ENCODE results near the gene SPATA33. TPM values are rescaled to one million over a fixed set of nuclear protein-coding genes. Genes with fewer than 3 reads are reported as not detected.

The SPATA33 gene
- total RNA-seq, 2 experiments from 2014 or later, result 8.1 to 9.2 TPM

DNA sequence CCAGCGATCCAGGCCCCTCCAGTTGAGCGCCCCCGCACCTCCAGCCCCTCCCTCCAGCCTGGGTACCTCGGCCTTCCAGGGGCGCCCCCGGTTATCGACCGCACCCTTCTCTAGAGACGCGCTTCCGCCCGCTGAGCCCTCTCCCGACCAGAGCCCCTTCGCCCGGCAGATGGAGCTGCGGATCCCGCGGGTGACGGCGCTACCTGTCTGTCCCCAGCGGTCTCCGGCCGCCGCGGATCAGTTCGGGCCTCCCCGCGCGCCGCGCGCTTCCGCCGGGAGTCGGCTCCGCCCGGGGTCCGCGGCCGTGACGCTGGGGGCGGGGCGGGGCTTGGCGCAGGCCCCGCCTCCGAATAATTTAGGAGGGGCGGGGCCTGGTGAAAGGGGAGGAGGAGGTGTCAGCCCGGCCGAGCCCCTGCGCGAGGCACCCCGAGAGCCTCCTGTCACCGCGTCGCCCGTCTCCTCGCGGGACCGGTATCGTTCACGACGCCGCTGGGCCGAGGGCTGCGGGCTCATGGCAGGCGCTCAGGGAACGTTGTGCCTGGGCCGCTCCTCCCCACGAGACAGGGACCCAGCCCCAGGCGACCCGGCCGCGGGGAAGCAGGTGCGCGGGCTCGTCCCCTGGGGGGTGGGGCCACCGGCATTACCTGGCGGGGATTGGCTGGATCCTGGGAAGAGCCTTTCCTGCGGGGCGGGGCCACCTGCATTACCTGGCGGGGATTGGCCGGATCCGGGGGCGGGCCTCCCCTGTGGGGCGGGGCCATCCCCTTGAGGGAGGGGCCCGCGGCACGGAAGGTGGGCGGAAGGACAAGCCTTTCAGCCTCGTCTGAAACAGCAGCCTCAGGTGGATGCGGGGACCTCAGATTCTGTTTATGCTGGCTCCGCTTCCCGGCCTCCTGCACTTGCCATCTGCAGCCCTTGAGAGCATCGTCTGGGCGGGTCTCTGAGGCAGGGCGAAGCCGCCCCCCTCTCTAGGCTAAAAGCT lies 44.1 kb downstream of the SPATA33 start, which contains the start of gene SPATA2L:
Gene SPATA2L (minus strand): TSS at position 281 of the 982 bp plus-strand sequence. CDS start 473 bp downstream, outside the sequence.
- peak; percentile 96 for DNase-seq
- Mint-ChIP-seq H3K27ac (peak within 1 kb of the TSS; percentile 71), H3K27me3 (no peaks in the 10 kb centered on the region), H3K9me3 (no peaks in the 10 kb centered on the region), H3K4me1 (peaks cover 30% of the 10 kb centered on the region), H3K4me3 (peak within 1 kb of the TSS; percentile 77), H3K36me3 (ENCODE audit: low read depth) (no peaks in the 10 kb centered on the region)
- ChIA-PET POLR2A (interaction anchor here (1.0 to 8.2 kb wide), 11 partner anchors 8 to 172 kb away, joined by 3 to 49 read pairs (median 10); partner anchors contain the start of genes CDK10, CHMP1A, SPATA33 and TCF25), CTCF (interaction anchor here (0.6 to 4.7 kb wide), 12 partner anchors 9 to 172 kb away, joined by 3 to 72 read pairs (median 8); partner anchors contain the start of genes CHMP1A, SPATA33 and TCF25)

DNA sequence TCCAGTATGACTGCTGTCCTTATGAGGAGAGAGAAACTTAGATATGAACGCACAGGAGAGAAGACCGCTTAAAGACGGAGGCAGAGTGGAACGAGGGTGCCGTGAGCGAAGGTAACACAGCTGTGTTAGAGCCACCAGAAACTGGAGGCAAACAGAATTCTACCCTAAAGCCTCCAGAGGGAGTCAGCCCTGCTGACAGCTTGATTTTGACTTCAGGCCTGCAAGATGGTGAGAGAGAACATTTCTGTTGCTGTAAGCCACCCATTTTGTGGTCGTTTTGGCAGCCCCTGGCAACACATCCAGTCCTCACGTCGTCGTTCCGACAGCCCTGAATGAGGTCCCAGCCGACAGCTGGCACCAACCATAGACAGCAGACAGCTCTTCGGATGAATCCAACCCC lies 46.6 kb downstream of the SPATA33 start:
- POLR2A ChIA-PET, result interaction anchor here (1.4 to 8.2 kb wide), 3 partner anchors 20 to 169 kb away, joined by 3 to 49 read pairs (median 7); partner anchors contain the start of gene TCF25
- peaks cover 25% of the 10 kb centered on the region for H3K4me1 Mint-ChIP-seq

DNA sequence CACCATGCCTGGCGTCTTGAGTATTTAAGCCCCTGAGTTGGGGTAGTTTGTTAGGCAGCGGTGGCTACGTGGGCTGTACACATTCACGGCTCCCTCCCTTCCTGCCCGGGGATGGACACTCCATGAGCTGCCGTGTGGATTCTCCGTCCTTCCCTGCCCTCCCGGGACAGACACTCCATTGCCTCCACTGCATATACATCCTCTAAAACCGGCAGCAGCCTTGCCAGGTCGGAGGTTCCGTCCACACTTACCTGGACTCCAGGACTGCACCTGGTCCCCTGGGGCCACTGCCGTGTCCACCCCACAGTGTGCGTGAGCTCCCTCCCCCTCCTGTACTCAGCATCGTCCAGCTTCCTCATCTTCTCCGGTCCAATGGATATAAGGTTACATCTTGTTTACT lies 47.4 kb downstream of the SPATA33 start:
- Mint-ChIP-seq H3K27me3 (no peaks in the 10 kb centered on the region), H3K36me3 (ENCODE audit: low read depth) (no peaks in the 10 kb centered on the region), H3K27ac (no peak overlapping the region), H3K4me1 (peaks cover 22% of the 10 kb centered on the region), H3K9me3 (no peaks in the 10 kb centered on the region), H3K4me3 (no peak overlapping the region)
- CTCF ChIA-PET, result interaction anchor here (1.2 to 5.4 kb wide), 10 partner anchors 8 to 205 kb away, joined by 4 to 58 read pairs (median 14); no protein-coding TSS in a partner anchor
- POLR2A ChIA-PET, result interaction anchor here (1.3 to 8.2 kb wide), 5 partner anchors 13 to 159 kb away, joined by 3 to 49 read pairs (median 11); partner anchors contain the start of gene VPS9D1
- no peak for DNase-seq

More for the DNA sequence above, 46.6 kb downstream of the SPATA33 start:
- Mint-ChIP-seq H3K36me3 (ENCODE audit: low read depth) (no peaks in the 10 kb centered on the region), H3K9me3 (no peaks in the 10 kb centered on the region), H3K4me3 (no peak overlapping the region), H3K27ac (no peak overlapping the region), H3K27me3 (no peaks in the 10 kb centered on the region)
- no peak for DNase-seq
- CTCF ChIA-PET, result interaction anchor here (0.7 to 5.4 kb wide), 7 partner anchors 18 to 170 kb away, joined by 3 to 58 read pairs (median 9); no protein-coding TSS in a partner anchor

DNA sequence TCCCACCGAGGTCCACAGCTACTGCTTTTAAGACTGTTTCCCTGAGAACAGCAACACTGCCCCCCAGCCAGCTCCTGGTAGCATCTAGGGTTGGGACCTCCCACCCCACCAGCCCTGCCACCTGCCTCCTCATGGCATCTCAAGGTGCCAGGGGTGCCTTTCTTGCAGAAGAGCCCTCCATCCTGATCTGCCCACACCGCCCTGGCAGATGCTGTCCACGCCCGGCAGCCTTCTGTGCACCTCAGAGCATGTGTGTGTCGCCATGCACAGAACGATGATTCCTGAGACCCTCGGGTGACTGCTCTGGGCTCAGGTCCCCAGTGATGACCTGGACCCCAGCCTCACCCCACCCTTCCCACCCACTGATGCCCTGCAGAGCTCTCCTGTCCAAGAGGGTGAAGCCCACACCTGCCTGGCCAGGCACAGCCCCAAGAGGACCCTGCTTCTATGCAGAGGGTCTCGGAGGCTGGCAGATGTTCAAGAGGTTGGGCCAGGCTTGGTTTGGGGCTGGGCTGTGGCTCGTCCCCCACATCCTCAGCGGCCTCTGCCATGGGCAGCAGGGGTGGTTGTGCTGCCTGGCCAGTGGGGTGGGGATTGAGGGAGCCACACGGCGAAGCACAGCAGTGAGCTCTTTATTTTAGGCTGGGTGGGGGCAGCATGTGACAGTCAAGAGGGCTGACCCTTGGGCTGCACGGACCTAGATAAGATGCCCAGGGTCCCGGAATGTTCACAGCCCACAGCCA lies 49.1 kb downstream of the SPATA33 start:
- H3K4me1 Mint-ChIP-seq, result peaks cover 14% of the 10 kb centered on the region

DNA sequence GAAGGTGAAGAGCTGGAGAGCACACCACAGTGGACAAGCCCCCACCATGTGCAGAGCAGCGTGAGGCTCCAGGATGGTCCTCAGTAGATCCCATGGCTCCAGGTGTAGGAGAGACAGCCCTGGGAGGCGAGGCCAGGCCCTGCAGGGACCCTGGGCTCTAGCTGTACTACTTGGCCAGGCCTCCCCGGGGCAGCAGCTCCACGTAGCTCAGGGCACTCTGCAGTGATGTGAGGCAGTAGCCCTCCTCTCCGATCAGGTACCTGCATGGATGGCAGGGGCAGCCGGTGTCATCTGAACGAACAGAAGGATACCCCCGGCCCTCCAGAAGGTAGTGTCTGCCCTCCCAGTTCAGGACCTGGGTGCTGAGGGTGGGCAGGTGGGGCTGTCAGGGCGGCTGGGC lies 50.1 kb downstream of the SPATA33 start:
- no peaks in the 10 kb centered on the region for H3K9me3 Mint-ChIP-seq
- H3K27me3 Mint-ChIP-seq, result no peaks in the 10 kb centered on the region
- ChIA-PET CTCF (interaction anchor here (0.8 to 5.4 kb wide), 6 partner anchors 16 to 156 kb away, joined by 3 to 58 read pairs (median 4); no protein-coding TSS in a partner anchor), POLR2A (interaction anchor here (1.1 to 8.2 kb wide), 5 partner anchors 10 to 153 kb away, joined by 3 to 49 read pairs (median 6); partner anchors contain the start of gene VPS9D1)
- no peak overlapping the region for H3K4me3 Mint-ChIP-seq
- no peaks in the 10 kb centered on the region for H3K36me3 Mint-ChIP-seq (ENCODE audit: low read depth)
- H3K4me1 Mint-ChIP-seq, result peaks cover 11% of the 10 kb centered on the region
- DNase-seq, result no peak
- H3K27ac Mint-ChIP-seq, result no peak overlapping the region

More for the DNA sequence above, 49.1 kb downstream of the SPATA33 start:
- H3K27me3 Mint-ChIP-seq, result no peaks in the 10 kb centered on the region
- CTCF ChIA-PET, result interaction anchor here (0.6 to 5.4 kb wide), 22 partner anchors 8 to 204 kb away, joined by 3 to 58 read pairs (median 6); no protein-coding TSS in a partner anchor
- H3K27ac Mint-ChIP-seq, result no peak overlapping the region
- POLR2A ChIA-PET, result interaction anchor here (0.8 to 8.2 kb wide), 15 partner anchors 11 to 167 kb away, joined by 3 to 49 read pairs (median 6); partner anchors contain the start of genes TCF25 and VPS9D1
- no peak overlapping the region for H3K4me3 Mint-ChIP-seq
- H3K36me3 Mint-ChIP-seq (ENCODE audit: low read depth), result no peaks in the 10 kb centered on the region
- DNase-seq, result no peak
- H3K9me3 Mint-ChIP-seq, result no peaks in the 10 kb centered on the region

DNA sequence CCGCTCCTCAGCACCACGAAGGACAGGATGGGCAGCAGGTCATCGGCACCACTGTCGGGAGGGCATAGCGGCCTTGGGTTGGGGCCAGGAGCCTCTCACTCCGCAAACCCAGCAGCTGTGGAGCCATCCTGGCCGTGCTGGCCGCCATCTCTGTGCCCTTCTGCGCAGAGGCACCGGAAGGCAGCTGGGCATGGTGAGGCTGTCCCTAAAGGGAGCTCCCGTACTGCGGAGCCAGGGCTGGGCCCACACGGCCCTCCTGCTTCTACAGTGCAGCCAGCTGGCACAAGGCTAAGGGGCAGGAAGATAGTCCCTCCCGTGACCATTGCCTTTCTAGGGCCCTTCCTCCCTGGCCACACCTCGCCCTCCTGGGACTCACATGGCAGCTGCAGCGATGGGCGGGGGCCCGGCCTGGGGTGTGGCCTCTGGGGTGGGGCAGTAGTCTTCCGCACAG lies 50.9 kb downstream of the SPATA33 start:
- DNase-seq, result no peak
- Mint-ChIP-seq H3K9me3 (no peaks in the 10 kb centered on the region), H3K27ac (no peak overlapping the region), H3K4me1 (peaks cover 12% of the 10 kb centered on the region), H3K4me3 (no peak overlapping the region), H3K27me3 (no peaks in the 10 kb centered on the region), H3K36me3 (ENCODE audit: low read depth) (no peaks in the 10 kb centered on the region)
- ChIA-PET POLR2A (interaction anchor here (0.9 to 8.2 kb wide), 6 partner anchors 9 to 155 kb away, joined by 3 to 49 read pairs (median 4); partner anchors contain the start of gene VPS9D1), CTCF (interaction anchor here (1.0 to 2.4 kb wide), 3 partner anchors 8 to 155 kb away, joined by 3 to 8 read pairs (median 3); no protein-coding TSS in a partner anchor)

DNA sequence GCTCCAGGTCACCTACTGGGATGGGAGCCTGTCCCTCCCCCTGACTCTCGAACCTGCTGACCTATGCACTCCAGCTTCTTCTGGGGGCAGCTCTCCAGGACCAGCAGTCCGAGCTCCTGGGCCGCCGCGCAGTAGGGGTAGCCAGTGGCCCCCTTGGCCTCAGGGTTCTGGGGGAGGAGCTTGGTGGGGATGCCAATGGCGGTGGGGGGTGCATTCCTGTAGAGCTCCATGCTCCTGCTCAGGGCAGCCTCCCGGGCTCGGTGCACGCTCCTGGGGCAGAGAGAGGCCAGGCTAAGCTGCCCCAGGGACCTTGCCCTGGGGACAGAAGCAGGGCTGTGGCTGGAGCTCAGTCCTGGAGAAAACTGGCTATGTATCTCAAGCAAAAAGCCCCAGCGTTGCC lies 51.5 kb downstream of the SPATA33 start:
- H3K4me3 Mint-ChIP-seq, result no peak overlapping the region
- no peaks in the 10 kb centered on the region for H3K27me3 Mint-ChIP-seq
- H3K4me1 Mint-ChIP-seq, result peaks cover 12% of the 10 kb centered on the region
- H3K36me3 Mint-ChIP-seq (ENCODE audit: low read depth), result no peaks in the 10 kb centered on the region
- no peaks in the 10 kb centered on the region for H3K9me3 Mint-ChIP-seq
- ChIA-PET POLR2A (interaction anchor here (0.8 to 8.2 kb wide), 10 partner anchors 9 to 164 kb away, joined by 3 to 49 read pairs (median 4); partner anchors contain the start of genes SPATA2L, TCF25 and VPS9D1), CTCF (interaction anchor here (1.1 to 2.4 kb wide), 3 partner anchors 9 to 151 kb away, joined by 3 to 8 read pairs (median 7); no protein-coding TSS in a partner anchor)
- no peak overlapping the region for H3K27ac Mint-ChIP-seq
- DNase-seq, result no peak

DNA sequence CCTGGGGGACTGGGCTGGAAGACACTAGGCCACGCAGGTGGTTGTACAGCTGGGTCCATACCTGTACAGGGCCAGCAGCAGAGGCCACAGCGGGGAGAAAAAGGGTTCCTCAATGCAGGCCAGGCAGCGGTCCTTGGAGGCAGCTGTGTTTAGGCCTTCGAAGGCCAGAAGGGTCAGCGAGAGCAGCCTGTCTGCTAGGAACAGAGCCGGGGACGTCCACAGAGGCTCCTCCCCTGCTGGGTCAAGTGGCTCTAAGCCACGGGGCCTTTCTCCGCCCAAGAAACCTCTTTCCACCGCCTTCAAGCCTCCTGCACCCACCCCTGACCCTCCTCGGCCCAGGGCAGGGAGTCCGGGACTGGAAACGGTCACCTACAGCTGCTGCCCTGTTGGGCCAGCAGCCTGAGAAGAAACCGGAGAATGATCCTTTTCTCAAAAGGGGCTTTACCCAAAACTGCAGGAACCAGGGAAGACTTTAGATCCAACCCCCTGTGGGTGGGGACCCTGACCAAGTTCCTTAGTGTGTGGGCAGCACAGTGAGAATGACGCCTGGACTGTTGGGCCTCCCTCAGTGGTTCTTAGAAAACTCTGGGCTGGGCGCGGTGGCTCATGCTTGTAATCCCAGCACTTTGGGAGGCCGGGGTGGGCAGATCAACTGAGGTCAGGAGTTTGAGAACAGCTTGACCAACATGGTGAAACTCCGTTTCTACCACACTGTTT lies 52.2 kb downstream of the SPATA33 start:
- POLR2A ChIA-PET, result interaction anchor here (0.8 to 8.2 kb wide), 7 partner anchors 8 to 163 kb away, joined by 3 to 49 read pairs (median 6); partner anchors contain the start of genes SPATA2L, TCF25 and VPS9D1
- H3K4me1 Mint-ChIP-seq, result peaks cover 13% of the 10 kb centered on the region
- H3K27me3 Mint-ChIP-seq, result no peaks in the 10 kb centered on the region
- no peak for DNase-seq
- no peak overlapping the region for H3K27ac Mint-ChIP-seq
- H3K9me3 Mint-ChIP-seq, result no peaks in the 10 kb centered on the region
- no peak overlapping the region for H3K4me3 Mint-ChIP-seq
- CTCF ChIA-PET, result interaction anchor here (1.1 to 2.4 kb wide), 3 partner anchors 10 to 151 kb away, joined by 3 to 8 read pairs (median 7); no protein-coding TSS in a partner anchor
- no peaks in the 10 kb centered on the region for H3K36me3 Mint-ChIP-seq (ENCODE audit: low read depth)

DNA sequence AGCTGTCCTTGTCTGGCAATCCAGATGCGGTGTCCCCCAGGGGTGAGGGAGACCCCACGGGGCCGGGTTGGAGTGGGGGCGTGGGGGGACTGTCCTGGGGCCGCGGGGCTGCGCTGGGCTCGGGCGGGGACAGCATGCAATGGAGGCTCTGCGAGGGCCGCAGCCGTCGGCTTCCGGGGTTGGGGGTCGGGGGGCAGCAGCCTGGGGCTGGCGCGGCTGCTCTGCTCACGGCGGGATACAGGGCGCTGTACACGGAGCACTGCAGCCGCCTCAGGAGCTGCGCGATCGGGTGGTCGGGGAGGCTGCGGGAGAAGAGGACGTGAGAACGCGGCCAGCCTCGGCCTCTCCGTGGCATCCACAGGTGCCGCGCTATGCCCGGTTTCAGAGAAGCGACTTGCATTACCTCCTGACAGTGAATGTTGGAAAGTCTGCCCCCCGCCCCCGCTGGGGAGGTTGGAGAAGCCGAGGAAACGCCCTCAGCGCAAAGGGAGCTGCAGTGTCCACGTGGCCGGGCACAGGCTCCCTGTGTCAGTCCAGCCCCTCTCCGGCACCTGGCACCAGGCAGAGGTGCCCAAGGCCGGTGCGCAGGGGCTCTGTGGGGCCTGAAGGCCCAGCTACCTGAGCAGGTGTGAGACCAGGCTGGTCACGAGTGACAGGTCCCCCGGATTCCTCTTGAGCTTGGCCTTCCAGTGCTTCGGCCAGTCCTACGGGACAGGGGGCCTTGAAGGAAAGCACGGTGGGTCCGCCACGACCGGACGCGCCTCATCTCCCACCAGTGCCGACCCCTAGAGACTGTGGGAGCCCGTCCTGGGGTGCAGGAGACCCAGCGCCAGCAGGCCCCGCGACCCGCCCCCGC lies 53.3 kb downstream of the SPATA33 start:
- CTCF ChIA-PET, result interaction anchor here (1.4 to 2.4 kb wide), 3 partner anchors 11 to 150 kb away, joined by 7 to 8 read pairs (median 8); no protein-coding TSS in a partner anchor
- H3K4me3 Mint-ChIP-seq, result no peak overlapping the region
- H3K9me3 Mint-ChIP-seq, result no peaks in the 10 kb centered on the region

DNA sequence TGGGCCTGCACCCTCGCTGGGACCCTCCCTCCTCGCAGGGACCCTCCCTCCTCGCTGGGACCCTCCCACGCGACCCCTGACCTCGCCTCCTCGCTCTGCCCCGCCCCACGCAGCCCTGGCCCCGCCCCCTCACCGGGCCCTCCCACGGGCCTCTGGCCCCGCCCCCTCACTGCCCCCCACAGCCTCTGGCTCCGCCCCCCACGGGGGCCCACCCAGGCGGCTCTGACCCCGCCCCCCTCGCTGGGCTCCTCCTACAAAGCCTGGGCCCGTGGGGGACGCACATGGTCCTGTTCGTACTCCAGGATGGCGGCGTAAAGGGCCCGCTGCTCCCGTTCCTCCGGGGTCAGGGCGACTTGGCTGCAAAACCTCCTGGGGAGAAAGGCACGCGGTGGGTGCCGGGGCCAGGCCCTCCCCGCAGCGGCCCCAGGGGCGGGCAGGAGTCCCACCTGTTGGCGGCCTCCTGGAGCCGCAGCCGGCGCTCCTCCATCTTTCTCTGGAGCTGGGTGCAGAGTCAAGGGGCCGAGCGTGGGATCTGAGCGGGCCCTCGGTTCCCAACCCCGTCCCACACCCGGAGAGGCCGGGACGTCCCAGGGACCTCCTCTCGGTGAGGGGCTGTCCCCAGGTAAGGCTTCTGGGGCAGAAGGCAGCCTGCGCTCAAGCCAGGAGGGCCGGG lies 54.1 kb downstream of the SPATA33 start:
- H3K4me1 Mint-ChIP-seq, result peaks cover 8% of the 10 kb centered on the region
- ChIA-PET POLR2A (interaction anchor here (0.7 to 4.7 kb wide), 8 partner anchors 8 to 162 kb away, joined by 3 to 29 read pairs (median 3); partner anchors contain the start of genes FANCA, TCF25 and VPS9D1), CTCF (interaction anchor here (1.4 to 3.8 kb wide), 2 partner anchors 11 to 12 kb away, joined by 8 to 12 read pairs; no protein-coding TSS in a partner anchor)
- no peaks in the 10 kb centered on the region for H3K36me3 Mint-ChIP-seq (ENCODE audit: low read depth)
- H3K9me3 Mint-ChIP-seq, result no peaks in the 10 kb centered on the region
- DNase-seq, result peak; percentile 78
- H3K27ac Mint-ChIP-seq, result no peak overlapping the region
- H3K4me3 Mint-ChIP-seq, result peak overlapping the region; percentile 67
- no peaks in the 10 kb centered on the region for H3K27me3 Mint-ChIP-seq

More for the DNA sequence above, 53.3 kb downstream of the SPATA33 start:
- Mint-ChIP-seq H3K4me1 (peaks cover 11% of the 10 kb centered on the region), H3K27ac (no peak overlapping the region), H3K27me3 (no peaks in the 10 kb centered on the region), H3K36me3 (ENCODE audit: low read depth) (no peaks in the 10 kb centered on the region)
- DNase-seq, result no peak
- POLR2A ChIA-PET, result interaction anchor here (0.7 to 2.1 kb wide), 9 partner anchors 8 to 163 kb away, joined by 3 to 10 read pairs (median 3); partner anchors contain the start of genes CDK10, FANCA, SPATA2L and TCF25

Data from activated CD4-positive, alpha-beta memory T cell treated with anti-CD3 and anti-CD28 coated beads, Interleukin-2, amount 10 ng/mL, durations not matched to agents 7 days and 5 days (primary cell).